OCI-LY1 (cell line): Measurements from ENCODE around the gene PLEKHA7.

Experiments used
- H2AFZ ChIP-seq: fragments of 200-600 bp; sonication (generic), shearing (Covaris generic); 2 replicates; pipeline ENCODE4 v1.6.0; 2014; ENCODE audit warnings: antibody characterized with exemption, mild to moderate bottlenecking, low read length
- H3F3A ChIP-seq: fragments of 200-600 bp; sonication (generic), shearing (Covaris generic); 2 replicates; pipeline ENCODE4 v1.6.0; 2014; ENCODE audit warnings: mild to moderate bottlenecking, antibody characterized with exemption, low read length, moderate library complexity; ENCODE audit not compliant: insufficient read depth
- H3K27ac ChIP-seq: fragments of 200-600 bp; sonication (generic); 2 replicates; pipeline ENCODE4 v1.5.1; 2014; ENCODE audit warnings: low read length, mixed run types, mild to moderate bottlenecking, low read depth; ENCODE audit not compliant: poor library complexity, severe bottlenecking
- H3K27me3 ChIP-seq: fragments of 200-600 bp; sonication (generic); 2 replicates; pipeline ENCODE4 v1.6.0; 2014; ENCODE audit warnings: antibody characterized with exemption, mild to moderate bottlenecking, low read length, moderate library complexity; ENCODE audit not compliant: insufficient read depth
- H3K36me3 ChIP-seq: fragments of 200-600 bp; sonication (generic); 2 replicates; pipeline ENCODE4 v1.6.1; 2014; ENCODE audit warnings: mild to moderate bottlenecking, antibody characterized with exemption, low read length, moderate library complexity, mixed read lengths; ENCODE audit not compliant: insufficient read depth
- H3K4me1 ChIP-seq: fragments of 200-600 bp; sonication (generic); 2 replicates; pipeline ENCODE4 v1.5.1; 2014; ENCODE audit warnings: mild to moderate bottlenecking, low read length, moderate library complexity; ENCODE audit not compliant: insufficient read depth, severe bottlenecking
- H3K4me2 ChIP-seq: fragments of 200-600 bp; sonication (generic), shearing (Covaris generic); 2 replicates; pipeline ENCODE4 v1.6.1; 2014; ENCODE audit warnings: low read length
- H3K4me3 ChIP-seq: fragments of 200-600 bp; sonication (generic); 2 replicates; pipeline ENCODE4 v1.5.1; 2014; ENCODE audit warnings: low read length, low read depth, mild to moderate bottlenecking, mixed read lengths; ENCODE audit not compliant: poor library complexity, severe bottlenecking
- H3K79me2 ChIP-seq: fragments of 200-600 bp; shearing (Covaris generic); 2 replicates; pipeline ENCODE4 v1.6.1; 2016; ENCODE audit warnings: mixed run types, low read length, mixed read lengths; ENCODE audit not compliant: insufficient read depth
- H3K9ac ChIP-seq: fragments of 200-600 bp; sonication (generic), shearing (Covaris generic); 2 replicates; pipeline ENCODE4 v1.6.1; 2014; ENCODE audit warnings: mild to moderate bottlenecking, low read length, mixed read lengths
- H3K9me2 ChIP-seq: fragments of 200-600 bp; sonication (generic), shearing (Covaris generic); 2 replicates; pipeline ENCODE4 v1.6.1; 2014; ENCODE audit warnings: low read depth, mild to moderate bottlenecking, low read length, mixed read lengths
- H3K9me3 ChIP-seq: fragments of 200-600 bp; shearing (Covaris generic); 2 replicates; pipeline ENCODE4 v1.6.1; 2014; ENCODE audit warnings: low read length, mixed read lengths
- H4K20me1 ChIP-seq: fragments of 200-600 bp; sonication (generic), shearing (Covaris generic); 2 replicates; pipeline ENCODE4 v1.6.0; 2016; ENCODE audit warnings: mild to moderate bottlenecking, low read length; ENCODE audit not compliant: insufficient read depth
- EZH2 ChIP-seq: fragments of 200-600 bp; sonication (generic), shearing (Covaris generic); IDR thresholded peaks from 2 replicates; pipeline ENCODE4 v1.8.0; 2017; ENCODE audit warnings: borderline replicate concordance, mixed run types, mild to moderate bottlenecking, antibody characterized with exemption, low read length, moderate library complexity, mixed read lengths
- TF ChIP-seq, protein P1 (sequence below): fragments of 200-600 bp; sonication (generic), shearing (Covaris generic); IDR thresholded peaks from 2 replicates; pipeline ENCODE4 v1.5.1; 2017; ENCODE audit warnings: mild to moderate bottlenecking, antibody characterized with exemption, low read length, moderate library complexity, mixed read lengths

Gene PLEKHA7

DNA sequence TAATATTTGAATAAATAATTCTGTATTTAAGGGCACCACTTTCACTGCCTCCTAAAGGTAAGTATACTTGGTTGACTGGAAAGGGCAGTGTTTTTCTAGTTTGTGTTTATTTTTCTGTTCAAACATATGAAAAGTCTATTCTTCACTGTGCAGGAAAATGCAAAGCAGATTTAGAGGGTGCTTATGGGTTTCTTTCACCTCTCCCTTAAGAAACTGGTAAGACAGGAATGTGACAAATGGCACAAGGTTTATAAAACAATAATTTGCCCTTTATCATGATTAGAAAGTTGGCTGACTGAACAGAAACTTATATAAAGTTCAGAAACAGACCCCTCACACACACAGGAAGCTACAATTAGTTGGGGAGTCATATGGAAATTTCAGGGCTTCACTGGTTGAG lies 60.6 kb downstream of the PLEKHA7 start:
- no peak overlapping the region for H2AFZ ChIP-seq
- no peaks in the 10 kb centered on the region for H3K79me2 ChIP-seq
- no peak overlapping the region for H3K4me2 ChIP-seq
- no peaks in the 10 kb centered on the region for H3K4me1 ChIP-seq
- no peak overlapping the region for H3K9ac ChIP-seq
- H3K4me3 ChIP-seq: no peak overlapping the region
- no peak overlapping the region for H3K27ac ChIP-seq
- H3F3A ChIP-seq: no peaks in the 10 kb centered on the region
- H3K27me3 ChIP-seq: no peaks in the 10 kb centered on the region; the same call in 1 of the 2 replicates
- H4K20me1 ChIP-seq: no peaks in the 10 kb centered on the region
- no peaks in the 10 kb centered on the region for H3K9me2 ChIP-seq
- TF ChIP-seq, protein P1, sequence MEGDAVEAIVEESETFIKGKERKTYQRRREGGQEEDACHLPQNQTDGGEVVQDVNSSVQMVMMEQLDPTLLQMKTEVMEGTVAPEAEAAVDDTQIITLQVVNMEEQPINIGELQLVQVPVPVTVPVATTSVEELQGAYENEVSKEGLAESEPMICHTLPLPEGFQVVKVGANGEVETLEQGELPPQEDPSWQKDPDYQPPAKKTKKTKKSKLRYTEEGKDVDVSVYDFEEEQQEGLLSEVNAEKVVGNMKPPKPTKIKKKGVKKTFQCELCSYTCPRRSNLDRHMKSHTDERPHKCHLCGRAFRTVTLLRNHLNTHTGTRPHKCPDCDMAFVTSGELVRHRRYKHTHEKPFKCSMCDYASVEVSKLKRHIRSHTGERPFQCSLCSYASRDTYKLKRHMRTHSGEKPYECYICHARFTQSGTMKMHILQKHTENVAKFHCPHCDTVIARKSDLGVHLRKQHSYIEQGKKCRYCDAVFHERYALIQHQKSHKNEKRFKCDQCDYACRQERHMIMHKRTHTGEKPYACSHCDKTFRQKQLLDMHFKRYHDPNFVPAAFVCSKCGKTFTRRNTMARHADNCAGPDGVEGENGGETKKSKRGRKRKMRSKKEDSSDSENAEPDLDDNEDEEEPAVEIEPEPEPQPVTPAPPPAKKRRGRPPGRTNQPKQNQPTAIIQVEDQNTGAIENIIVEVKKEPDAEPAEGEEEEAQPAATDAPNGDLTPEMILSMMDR: no peak
- no peak for TF ChIP-seq EZH2
- no peaks in the 10 kb centered on the region for H3K9me3 ChIP-seq
- H3K36me3 ChIP-seq: no peaks in the 10 kb centered on the region

DNA sequence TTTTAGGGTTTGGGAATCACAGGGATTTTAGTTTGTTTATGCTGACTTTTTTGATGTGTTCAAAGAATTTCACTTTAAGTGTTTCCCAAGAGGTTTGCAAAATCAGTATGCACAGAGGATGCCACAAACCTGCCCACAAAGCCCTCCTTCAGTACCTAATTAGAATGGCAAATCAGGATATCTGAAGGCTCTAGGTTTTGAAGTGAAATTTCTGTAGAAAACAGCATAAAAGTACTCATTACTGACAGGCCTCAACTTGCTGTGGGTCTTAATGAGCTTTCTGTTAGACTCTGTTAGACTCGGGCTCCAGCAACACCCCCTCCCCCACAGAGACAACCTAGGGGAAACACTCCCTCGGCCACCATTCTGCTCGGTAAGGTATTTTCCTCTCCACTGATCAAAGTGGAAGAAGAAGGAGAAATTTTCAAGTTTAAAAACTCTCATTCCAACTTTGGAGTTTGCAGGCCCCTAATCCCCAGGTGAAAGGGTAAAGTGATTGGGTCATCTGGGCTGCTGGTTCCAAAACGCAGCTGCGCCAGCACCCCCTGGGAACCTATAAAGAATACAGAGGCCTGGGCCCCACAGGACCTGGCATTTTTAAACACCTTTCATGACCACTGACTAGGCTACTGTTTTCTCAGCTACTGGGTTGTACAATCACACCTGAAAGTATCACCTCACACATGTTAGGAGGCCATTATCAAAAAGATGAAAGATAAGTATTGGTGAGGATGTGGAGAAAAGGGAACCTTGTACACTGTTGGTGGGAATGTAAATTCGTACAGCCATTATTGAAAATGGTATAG lies 67.5 kb downstream of the PLEKHA7 start:
- Histone ChIP-seq H3K79me2 (no peaks in the 10 kb centered on the region), H4K20me1 (no peaks in the 10 kb centered on the region), H3K4me2 (no peak overlapping the region), H2AFZ (no peak overlapping the region), H3K4me3 (no peak overlapping the region), H3K4me1 (peaks cover 10% of the 10 kb centered on the region), H3K9me2 (no peaks in the 10 kb centered on the region), H3K9me3 (no peaks in the 10 kb centered on the region), H3K36me3 (no peaks in the 10 kb centered on the region), H3K9ac (no peak overlapping the region), H3K27me3 (no peaks in the 10 kb centered on the region; the same call in 1 of the 2 replicates), H3K27ac (no peak overlapping the region), H3F3A (no peaks in the 10 kb centered on the region)
- TF ChIP-seq, protein P1: no peak
- TF ChIP-seq EZH2: no peak

DNA sequence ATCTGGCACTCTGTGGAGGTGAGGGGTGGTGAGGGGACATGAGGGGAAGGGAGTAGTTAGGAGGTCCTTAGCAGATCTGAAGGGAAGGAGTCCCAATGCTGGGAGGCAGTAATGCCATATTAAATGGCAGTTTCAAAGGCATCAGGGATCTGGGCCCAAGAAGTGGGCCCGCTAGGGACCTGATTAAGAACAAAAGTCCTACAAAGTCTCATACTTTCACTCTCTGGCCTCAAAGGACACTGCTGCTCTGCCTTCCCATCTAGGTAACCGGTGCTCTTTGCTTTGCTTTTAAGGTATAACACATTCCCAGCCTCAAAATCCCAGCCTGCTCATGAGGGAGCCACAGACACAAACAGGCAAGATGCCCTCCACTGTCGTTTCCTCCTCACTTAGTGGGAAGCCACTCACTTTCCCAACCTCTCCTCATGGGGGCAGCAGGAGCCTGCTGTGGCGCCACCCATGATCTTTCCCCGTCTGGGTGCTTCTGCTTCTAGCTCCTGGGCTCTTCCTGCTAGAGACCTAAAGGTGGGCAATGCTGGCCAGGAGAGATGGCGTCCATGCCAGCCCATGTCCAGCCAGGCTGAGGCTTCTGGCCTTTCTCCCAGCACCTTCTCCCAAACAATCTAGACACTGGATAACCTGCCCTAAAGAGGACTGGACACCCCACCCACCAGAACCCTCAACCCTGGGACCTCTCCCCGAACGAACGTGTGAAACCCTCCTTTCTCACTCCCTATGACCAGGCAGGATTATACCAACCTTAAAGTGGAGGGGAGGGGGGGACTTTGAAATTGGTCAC lies 68.3 kb downstream of the PLEKHA7 start:
- no peak overlapping the region for H3K27ac ChIP-seq
- no peak overlapping the region for H3K9ac ChIP-seq
- H3K4me2 ChIP-seq: no peak overlapping the region
- H3K4me1 ChIP-seq: peaks cover 10% of the 10 kb centered on the region
- no peaks in the 10 kb centered on the region for H3K9me2 ChIP-seq
- H4K20me1 ChIP-seq: no peaks in the 10 kb centered on the region
- no peaks in the 10 kb centered on the region for H3K36me3 ChIP-seq
- no peaks in the 10 kb centered on the region; the same call in 1 of the 2 replicates for H3K27me3 ChIP-seq
- no peaks in the 10 kb centered on the region for H3K9me3 ChIP-seq
- no peak overlapping the region for H3K4me3 ChIP-seq
- no peaks in the 10 kb centered on the region for H3F3A ChIP-seq
- no peak overlapping the region for H2AFZ ChIP-seq
- H3K79me2 ChIP-seq: no peaks in the 10 kb centered on the region
- no peak for TF ChIP-seq EZH2
- TF ChIP-seq, protein P1: peak; percentile 55; the same call in 1 of the 2 replicates
